PFSK-1 (cell line): Measurements from ENCODE around the gene FOXB2.

Experiments used
- FOXP2 ChIP-seq: optimal IDR thresholded peaks from 2 replicates; pipeline ENCODE3; 2011; ENCODE audit warnings: borderline replicate concordance, control low read depth, inconsistent platforms; ENCODE audit not compliant: insufficient read depth; ENCODE audit errors: extremely low read length, extremely low read depth
- POLR2AphosphoS5 ChIP-seq: IDR thresholded peaks from 2 replicates; pipeline ENCODE4 v1.6.1; 2012; ENCODE audit warnings: low read depth, mild to moderate bottlenecking, control low read depth, low read length, moderate library complexity
- SIN3A ChIP-seq: IDR thresholded peaks from 2 replicates; pipeline ENCODE4 v1.6.1; 2012; ENCODE audit warnings: mild to moderate bottlenecking, low read length, moderate library complexity, borderline replicate concordance; ENCODE audit not compliant: insufficient read depth
- TAF1 ChIP-seq: IDR thresholded peaks from 2 replicates; pipeline ENCODE4 v1.6.1; 2012; ENCODE audit warnings: low read length, control low read depth, borderline replicate concordance; ENCODE audit not compliant: insufficient read depth
- TF ChIP-seq, protein P1 (sequence below), 2 experiments: IDR thresholded peaks; 2 replicates each; pipeline versions ENCODE4 v1.6.1 to v1.8.0; 2011 to 2012; ENCODE audit warnings: low read depth in 2 of 2, low read length in 2 of 2, control low read depth in 1 of 2, inconsistent platforms in 1 of 2, mild to moderate bottlenecking in 1 of 2, moderate library complexity in 1 of 2; ENCODE audit not compliant: insufficient read depth in 1 of 2

FOXB2 gene

GRCh38 chr9:77019926-77020412 is 514 bp downstream of the FOXB2 start:
- TF ChIP-seq, protein P1, sequence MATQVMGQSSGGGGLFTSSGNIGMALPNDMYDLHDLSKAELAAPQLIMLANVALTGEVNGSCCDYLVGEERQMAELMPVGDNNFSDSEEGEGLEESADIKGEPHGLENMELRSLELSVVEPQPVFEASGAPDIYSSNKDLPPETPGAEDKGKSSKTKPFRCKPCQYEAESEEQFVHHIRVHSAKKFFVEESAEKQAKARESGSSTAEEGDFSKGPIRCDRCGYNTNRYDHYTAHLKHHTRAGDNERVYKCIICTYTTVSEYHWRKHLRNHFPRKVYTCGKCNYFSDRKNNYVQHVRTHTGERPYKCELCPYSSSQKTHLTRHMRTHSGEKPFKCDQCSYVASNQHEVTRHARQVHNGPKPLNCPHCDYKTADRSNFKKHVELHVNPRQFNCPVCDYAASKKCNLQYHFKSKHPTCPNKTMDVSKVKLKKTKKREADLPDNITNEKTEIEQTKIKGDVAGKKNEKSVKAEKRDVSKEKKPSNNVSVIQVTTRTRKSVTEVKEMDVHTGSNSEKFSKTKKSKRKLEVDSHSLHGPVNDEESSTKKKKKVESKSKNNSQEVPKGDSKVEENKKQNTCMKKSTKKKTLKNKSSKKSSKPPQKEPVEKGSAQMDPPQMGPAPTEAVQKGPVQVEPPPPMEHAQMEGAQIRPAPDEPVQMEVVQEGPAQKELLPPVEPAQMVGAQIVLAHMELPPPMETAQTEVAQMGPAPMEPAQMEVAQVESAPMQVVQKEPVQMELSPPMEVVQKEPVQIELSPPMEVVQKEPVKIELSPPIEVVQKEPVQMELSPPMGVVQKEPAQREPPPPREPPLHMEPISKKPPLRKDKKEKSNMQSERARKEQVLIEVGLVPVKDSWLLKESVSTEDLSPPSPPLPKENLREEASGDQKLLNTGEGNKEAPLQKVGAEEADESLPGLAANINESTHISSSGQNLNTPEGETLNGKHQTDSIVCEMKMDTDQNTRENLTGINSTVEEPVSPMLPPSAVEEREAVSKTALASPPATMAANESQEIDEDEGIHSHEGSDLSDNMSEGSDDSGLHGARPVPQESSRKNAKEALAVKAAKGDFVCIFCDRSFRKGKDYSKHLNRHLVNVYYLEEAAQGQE (IDR thresholded peaks at IDR 0.05; ENCODE audit: insufficient read depth in 1 of 2, low read depth in 2 of 2, low read length in 2 of 2) = no peak
- TF ChIP-seq TAF1 (no peak), POLR2AphosphoS5 (no peak), SIN3A (no peak), FOXP2 (no peak)

DNA sequence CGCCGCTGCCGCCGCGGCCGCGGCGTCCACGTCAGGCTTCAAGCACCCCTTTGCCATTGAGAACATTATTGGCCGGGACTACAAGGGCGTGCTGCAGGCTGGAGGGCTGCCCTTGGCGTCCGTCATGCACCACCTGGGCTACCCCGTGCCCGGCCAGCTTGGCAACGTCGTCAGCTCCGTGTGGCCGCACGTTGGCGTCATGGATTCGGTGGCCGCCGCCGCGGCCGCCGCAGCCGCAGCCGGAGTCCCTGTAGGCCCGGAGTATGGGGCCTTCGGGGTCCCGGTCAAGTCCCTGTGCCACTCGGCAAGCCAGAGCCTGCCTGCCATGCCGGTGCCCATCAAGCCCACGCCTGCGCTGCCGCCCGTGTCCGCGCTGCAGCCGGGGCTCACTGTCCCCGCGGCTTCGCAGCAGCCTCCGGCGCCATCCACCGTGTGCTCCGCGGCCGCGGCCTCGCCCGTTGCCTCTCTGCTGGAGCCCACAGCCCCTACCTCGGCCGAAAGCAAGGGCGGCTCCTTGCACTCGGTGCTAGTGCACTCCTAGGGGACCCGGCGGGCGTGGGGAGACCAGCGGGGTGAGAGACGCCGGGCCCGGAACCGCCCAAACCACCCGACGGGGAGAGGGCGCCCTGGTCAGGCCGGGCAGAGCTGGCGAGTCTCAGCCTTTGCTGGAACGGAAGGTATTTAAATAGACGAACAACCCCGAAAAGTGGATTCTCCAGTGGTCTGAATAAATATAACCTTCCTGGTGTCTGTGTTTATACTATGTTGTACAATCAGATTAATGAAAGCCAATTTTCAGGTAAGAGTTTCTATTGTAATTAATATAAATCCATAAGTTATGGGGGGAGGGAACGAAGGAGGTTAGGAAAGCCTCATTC is 1.2 kb downstream of the FOXB2 start:
- TF ChIP-seq POLR2AphosphoS5 (no peak), FOXP2 (no peak), TAF1 (no peak), SIN3A (no peak)
- TF ChIP-seq, protein P1 (IDR thresholded peaks at IDR 0.05; ENCODE audit: insufficient read depth in 1 of 2, low read depth in 2 of 2, low read length in 2 of 2) = no peak

GRCh38 chr9:77021291-77021894 is 1.9 kb downstream of the FOXB2 start:
- TF ChIP-seq FOXP2 (no peak), SIN3A (no peak), TAF1 (no peak), POLR2AphosphoS5 (no peak)
- TF ChIP-seq, protein P1 (IDR thresholded peaks at IDR 0.05; ENCODE audit: insufficient read depth in 1 of 2, low read depth in 2 of 2, low read length in 2 of 2) = no peak

DNA sequence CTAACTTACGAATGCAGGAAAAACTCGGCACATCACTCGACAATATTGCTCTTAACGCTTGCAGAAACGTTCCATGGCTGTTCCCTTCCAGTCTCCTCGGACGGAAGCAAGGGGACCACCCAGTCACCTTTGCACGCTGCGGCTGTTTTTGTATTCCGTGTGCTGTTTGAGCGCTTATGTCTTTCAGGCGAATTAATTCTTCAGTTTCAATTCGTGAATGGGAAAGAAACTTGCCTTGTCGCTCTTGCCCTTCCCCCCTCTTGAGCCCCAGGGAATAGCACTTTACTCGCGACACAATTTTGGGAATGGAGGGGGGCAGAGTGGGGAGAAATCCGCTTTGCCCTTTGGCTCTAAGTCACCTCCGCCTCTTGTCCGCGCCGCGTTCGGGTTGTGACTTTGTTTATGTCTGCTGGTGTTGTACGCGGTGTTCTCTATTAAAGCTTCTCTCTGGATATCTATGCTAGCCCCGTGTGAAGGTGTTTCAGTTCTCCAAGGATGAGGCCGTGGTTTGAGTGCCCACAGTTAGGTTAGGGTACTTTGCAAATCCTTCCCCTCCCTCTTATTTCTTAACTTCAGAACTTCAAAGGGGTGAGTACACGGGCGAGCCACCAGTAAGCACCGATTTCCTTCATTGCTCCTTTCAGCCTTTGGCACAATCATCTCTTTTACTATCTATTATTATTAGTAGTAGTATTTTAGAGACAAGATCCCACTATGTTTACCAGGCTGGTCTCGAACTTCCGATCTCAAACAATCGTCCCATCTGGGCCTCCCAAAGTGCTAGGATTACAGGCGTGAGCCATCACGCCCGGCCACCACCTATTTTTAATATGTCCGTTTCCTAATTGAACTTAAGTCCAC is 2.7 kb downstream of the FOXB2 start:
- no peak for TF ChIP-seq SIN3A
- TF ChIP-seq TAF1 = no peak
- no peak for TF ChIP-seq POLR2AphosphoS5
- no peak for TF ChIP-seq FOXP2
- TF ChIP-seq, protein P1 (IDR thresholded peaks at IDR 0.05; ENCODE audit: insufficient read depth in 1 of 2, low read depth in 2 of 2, low read length in 2 of 2) = no peak
